Measurements from ENCODE around the gene SMC5. TPM values are rescaled to one million over a fixed set of nuclear protein-coding genes. Genes with fewer than 3 reads are reported as not detected.
"Not testable (repeated sequence)": the region's sequence is repeated elsewhere in the genome, so short reads cannot be mapped to it uniquely, and the experiment has no call there.

Gene SMC5
- polyA plus RNA-seq (2013, experiment 1 of 2), result 14.8 TPM
- polyA plus RNA-seq (2013, experiment 2 of 2), result 15.7 TPM

GRCh38 chr9:70258692-70259511, at the start of gene SMC5:
Gene SMC5, plus strand, starts transcription at chr9:70258978. Its CDS starts 101 bp downstream, at chr9:70259079.
- Histone ChIP-seq H3K27me3 (ENCODE audit: insufficient read depth, low read length) (no peaks in the 10 kb centered on the region), H3K27ac (ENCODE audit: low read depth, low read length) (peak within 1 kb of the TSS; percentile 70), H3K4me1 (ENCODE audit: insufficient read depth, low read length) (peaks cover 30% of the 10 kb centered on the region), H3K9me3 (ENCODE audit: insufficient read depth, low read depth, low read length) (no peaks in the 10 kb centered on the region), H3K9ac (ENCODE audit: low read depth, low read length) (peak within 1 kb of the TSS; percentile 89), H3K36me3 (ENCODE audit: insufficient read depth, low read length) (peaks cover 25% of the 10 kb centered on the region), H3K4me3 (ENCODE audit: low read length) (peak within 1 kb of the TSS; percentile 86)
- WGBS, result under 1% methylated on average over 75 of the region's 75 CpGs

GRCh38 chr9:70217029-70217428, 41.7 kb upstream of the SMC5 start:
- Histone ChIP-seq H3K36me3 (ENCODE audit: insufficient read depth, low read length) (peaks cover 10% of the 10 kb centered on the region; the same call in 1 of the 2 replicates), H3K27me3 (ENCODE audit: insufficient read depth, low read length) (no peaks in the 10 kb centered on the region), H3K27ac (ENCODE audit: low read depth, low read length) (no peak overlapping the region), H3K4me1 (ENCODE audit: insufficient read depth, low read length) (no peaks in the 10 kb centered on the region), H3K9ac (ENCODE audit: low read depth, low read length) (no peak overlapping the region), H3K9me3 (ENCODE audit: insufficient read depth, low read depth, low read length) (peaks cover 16% of the 10 kb centered on the region), H3K4me3 (ENCODE audit: low read length) (no peak overlapping the region)
- WGBS, result 96% methylated on average over 15 of the region's 16 CpGs

DNA sequence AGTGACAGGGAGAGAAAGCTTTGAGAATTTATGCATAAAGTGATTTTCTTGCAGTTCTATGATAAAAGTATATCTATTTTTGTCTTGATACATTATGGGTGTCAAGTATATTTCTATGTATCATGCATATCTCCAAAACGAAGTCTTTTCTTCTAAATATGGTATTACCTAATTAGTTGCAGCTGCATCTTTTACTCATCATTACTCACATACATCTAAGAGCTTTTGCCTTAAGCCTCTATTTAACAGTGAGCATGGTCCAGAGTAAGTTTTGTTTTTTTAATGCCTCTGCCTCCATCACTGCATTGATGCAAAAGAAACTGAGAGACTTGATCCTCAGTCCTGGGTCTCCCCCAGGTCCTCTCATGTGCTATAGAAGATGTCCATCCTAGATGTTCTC, 40.0 kb upstream of the SMC5 start:
- H3K27me3 ChIP-seq (ENCODE audit: insufficient read depth, low read length), result no peaks in the 10 kb centered on the region
- no peaks in the 10 kb centered on the region for H3K4me1 ChIP-seq (ENCODE audit: insufficient read depth, low read length)
- 100% methylated on average over 1 of the region's 1 CpG for WGBS
- no peak overlapping the region for H3K4me3 ChIP-seq (ENCODE audit: low read length)
- no peaks in the 10 kb centered on the region for H3K9me3 ChIP-seq (ENCODE audit: insufficient read depth, low read depth, low read length)
- H3K27ac ChIP-seq (ENCODE audit: low read depth, low read length), result no peak overlapping the region
- peaks cover under 1% of the 10 kb centered on the region; the same call in 1 of the 2 replicates for H3K36me3 ChIP-seq (ENCODE audit: insufficient read depth, low read length)
- no peak overlapping the region for H3K9ac ChIP-seq (ENCODE audit: low read depth, low read length)

DNA sequence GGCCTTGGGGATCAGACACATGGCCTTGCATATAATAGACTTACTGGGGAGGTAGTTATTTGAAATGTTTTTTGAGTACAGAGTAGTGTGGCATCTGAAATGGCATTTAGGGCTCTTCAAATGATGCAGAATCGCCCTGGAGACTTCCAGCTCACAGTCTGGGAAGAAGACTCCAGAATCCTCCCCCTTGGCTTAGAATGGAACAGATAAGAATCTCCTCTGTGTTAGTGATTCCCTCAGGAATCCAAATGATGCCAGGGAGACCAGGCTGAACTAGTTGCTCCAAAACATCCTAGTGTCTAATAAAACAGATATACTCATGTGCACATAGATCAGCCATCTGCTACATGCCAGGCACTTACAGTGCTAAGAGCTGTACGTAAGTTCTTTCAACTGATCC, 38.6 kb upstream of the SMC5 start:
- Histone ChIP-seq H3K4me3 (ENCODE audit: low read length) (no peak overlapping the region), H3K27ac (ENCODE audit: low read depth, low read length) (no peak overlapping the region), H3K4me1 (ENCODE audit: insufficient read depth, low read length) (no peaks in the 10 kb centered on the region), H3K9me3 (ENCODE audit: insufficient read depth, low read depth, low read length) (no peaks in the 10 kb centered on the region), H3K27me3 (ENCODE audit: insufficient read depth, low read length) (no peaks in the 10 kb centered on the region), H3K36me3 (ENCODE audit: insufficient read depth, low read length) (no peaks in the 10 kb centered on the region), H3K9ac (ENCODE audit: low read depth, low read length) (no peak overlapping the region)
- WGBS, result 94% methylated on average over 2 of the region's 2 CpGs

GRCh38 chr9:70222354-70222753, 36.4 kb upstream of the SMC5 start:
- H3K4me3 ChIP-seq (ENCODE audit: low read length), result no peak overlapping the region
- H3K9ac ChIP-seq (ENCODE audit: low read depth, low read length), result no peak overlapping the region
- H3K4me1 ChIP-seq (ENCODE audit: insufficient read depth, low read length), result no peaks in the 10 kb centered on the region
- WGBS, result 100% methylated on average over 1 of the region's 1 CpG
- H3K27me3 ChIP-seq (ENCODE audit: insufficient read depth, low read length), result no peaks in the 10 kb centered on the region
- no peaks in the 10 kb centered on the region for H3K9me3 ChIP-seq (ENCODE audit: insufficient read depth, low read depth, low read length)
- H3K27ac ChIP-seq (ENCODE audit: low read depth, low read length), result no peak overlapping the region
- peaks cover 3% of the 10 kb centered on the region; the same call in 1 of the 2 replicates for H3K36me3 ChIP-seq (ENCODE audit: insufficient read depth, low read length)

GRCh38 chr9:70228118-70228517, 30.7 kb upstream of the SMC5 start:
- no peak overlapping the region for H3K4me3 ChIP-seq (ENCODE audit: low read length)
- H3K27me3 ChIP-seq (ENCODE audit: insufficient read depth, low read length), result no peaks in the 10 kb centered on the region
- H3K36me3 ChIP-seq (ENCODE audit: insufficient read depth, low read length), result peaks cover 3% of the 10 kb centered on the region; the same call in 1 of the 2 replicates
- no peaks in the 10 kb centered on the region for H3K4me1 ChIP-seq (ENCODE audit: insufficient read depth, low read length)
- no peak overlapping the region for H3K27ac ChIP-seq (ENCODE audit: low read depth, low read length)
- no peaks in the 10 kb centered on the region for H3K9me3 ChIP-seq (ENCODE audit: insufficient read depth, low read depth, low read length)
- WGBS, result 84% methylated on average over 2 of the region's 2 CpGs
- H3K9ac ChIP-seq (ENCODE audit: low read depth, low read length), result no peak overlapping the region

DNA sequence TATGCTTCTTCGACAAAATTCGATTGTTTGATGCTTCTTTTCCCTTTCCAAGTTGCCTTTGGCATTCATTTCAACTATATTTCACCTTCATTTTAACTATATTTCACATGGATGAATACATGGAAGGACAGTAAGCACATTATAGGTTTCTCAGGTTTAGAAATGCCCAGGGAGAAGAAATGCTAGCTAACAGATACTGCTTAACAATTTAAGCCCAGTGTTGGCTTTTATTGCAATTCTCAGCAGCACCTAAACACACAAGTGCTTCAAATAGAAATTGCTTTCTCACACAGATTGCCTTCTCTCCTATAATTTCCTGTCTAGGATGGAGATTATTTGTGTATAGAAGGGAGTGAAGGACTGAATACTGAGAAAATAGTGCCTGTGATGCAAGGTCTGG, 30.2 kb upstream of the SMC5 start:
- Histone ChIP-seq H3K36me3 (ENCODE audit: insufficient read depth, low read length) (peaks cover 3% of the 10 kb centered on the region; the same call in 1 of the 2 replicates), H3K27me3 (ENCODE audit: insufficient read depth, low read length) (no peaks in the 10 kb centered on the region), H3K9me3 (ENCODE audit: insufficient read depth, low read depth, low read length) (no peaks in the 10 kb centered on the region), H3K9ac (ENCODE audit: low read depth, low read length) (no peak overlapping the region), H3K4me1 (ENCODE audit: insufficient read depth, low read length) (no peaks in the 10 kb centered on the region), H3K4me3 (ENCODE audit: low read length) (no peak overlapping the region), H3K27ac (ENCODE audit: low read depth, low read length) (no peak overlapping the region)
- WGBS, result 92% methylated on average over 2 of the region's 2 CpGs

GRCh38 chr9:70229026-70229425, 29.8 kb upstream of the SMC5 start:
- no peak overlapping the region for H3K27ac ChIP-seq (ENCODE audit: low read depth, low read length)
- no peaks in the 10 kb centered on the region for H3K4me1 ChIP-seq (ENCODE audit: insufficient read depth, low read length)
- H3K36me3 ChIP-seq (ENCODE audit: insufficient read depth, low read length), result peaks cover 3% of the 10 kb centered on the region; the same call in 1 of the 2 replicates
- H3K9ac ChIP-seq (ENCODE audit: low read depth, low read length), result no peak overlapping the region
- no peaks in the 10 kb centered on the region for H3K27me3 ChIP-seq (ENCODE audit: insufficient read depth, low read length)
- 0 out of 2 replicates have a peak, but pooled peaks cover 1% of the 10 kb centered on the region for H3K9me3 ChIP-seq (ENCODE audit: insufficient read depth, low read depth, low read length)
- WGBS, result 92% methylated on average over 4 of the region's 4 CpGs
- H3K4me3 ChIP-seq (ENCODE audit: low read length), result no peak overlapping the region

- WGBS, result 55% methylated on average over 2 of the region's 3 CpGs
- no peak overlapping the region for H3K4me3 ChIP-seq (ENCODE audit: low read length)
- 0 out of 2 replicates have a peak, but pooled peaks cover 4% of the 10 kb centered on the region for H3K9me3 ChIP-seq (ENCODE audit: insufficient read depth, low read depth, low read length)
- peaks cover 3% of the 10 kb centered on the region; the same call in 1 of the 2 replicates for H3K36me3 ChIP-seq (ENCODE audit: insufficient read depth, low read length)
- H3K4me1 ChIP-seq (ENCODE audit: insufficient read depth, low read length), result no peaks in the 10 kb centered on the region
- H3K9ac ChIP-seq (ENCODE audit: low read depth, low read length), result no peak overlapping the region
- no peaks in the 10 kb centered on the region for H3K27me3 ChIP-seq (ENCODE audit: insufficient read depth, low read length)
- H3K27ac ChIP-seq (ENCODE audit: low read depth, low read length), result no peak overlapping the region
These were observed 29.2 kb upstream of the SMC5 start for GRCh38 chr9:70229579-70229978.

- no peaks in the 10 kb centered on the region for H3K36me3 ChIP-seq (ENCODE audit: insufficient read depth, low read length)
- WGBS, result 47% methylated on average over 4 of the region's 4 CpGs
- H3K27ac ChIP-seq (ENCODE audit: low read depth, low read length), result no peak overlapping the region
- no peaks in the 10 kb centered on the region for H3K4me1 ChIP-seq (ENCODE audit: insufficient read depth, low read length)
- H3K9ac ChIP-seq (ENCODE audit: low read depth, low read length), result no peak overlapping the region
- H3K4me3 ChIP-seq (ENCODE audit: low read length), result no peak overlapping the region
- no peaks in the 10 kb centered on the region for H3K27me3 ChIP-seq (ENCODE audit: insufficient read depth, low read length)
- 0 out of 2 replicates have a peak, but pooled peaks cover 4% of the 10 kb centered on the region for H3K9me3 ChIP-seq (ENCODE audit: insufficient read depth, low read depth, low read length)
These were observed 26.3 kb upstream of the SMC5 start for GRCh38 chr9:70232476-70232875.

GRCh38 chr9:70234208-70234607, 24.6 kb upstream of the SMC5 start:
- not testable (repeated sequence) for H3K36me3 ChIP-seq (ENCODE audit: insufficient read depth, low read length); H3K4me3 ChIP-seq (ENCODE audit: low read length); H3K9ac ChIP-seq (ENCODE audit: low read depth, low read length); H3K9me3 ChIP-seq (ENCODE audit: insufficient read depth, low read depth, low read length); H3K27me3 ChIP-seq (ENCODE audit: insufficient read depth, low read length); H3K4me1 ChIP-seq (ENCODE audit: insufficient read depth, low read length); H3K27ac ChIP-seq (ENCODE audit: low read depth, low read length)
- WGBS, result 84% methylated on average over 9 of the region's 9 CpGs
